H1 (cell line): ENCODE measurements around the gene IRF5. TPM values are rescaled to one million over a fixed set of nuclear protein-coding genes. Genes with fewer than 3 reads are reported as not detected.

Source experiments
- CTCF ChIA-PET: fragments of 300-600 bp; sonication (Branson Sonifier 250); formaldehyde crosslinking; loops from one replicate; lab custom pipeline; 2021; ENCODE audit not compliant: partially characterized antibody; lab: Charles Lee
- POLR2A ChIA-PET: fragments of 300-600 bp; sonication (Branson Sonifier 250); formaldehyde crosslinking; loops from one replicate; lab custom pipeline; 2021; ENCODE audit warnings: inconsistent platforms; ENCODE audit not compliant: partially characterized antibody; lab: Charles Lee
- DNase-seq, 2 experiments: peaks; one replicate each; pipeline versions ENCODE4 v3.0.0 to v3.0.0-alpha.2; 2010 to 2022; ENCODE audit warnings: low spot score in 2 of 2, low read depth in 1 of 2, mixed read lengths in 1 of 2
- FAIRE-seq: peaks from 2 replicates; lab custom pipeline; 2011; peaks lifted over from hg19 to GRCh38; lab: Jason Lieb, UNC
- H2AFZ ChIP-seq: 2 replicates; pipeline ENCODE4 v1.8.1; 2012; ENCODE audit warnings: low read length, inconsistent platforms
- H2AK5ac ChIP-seq: 2 replicates; pipeline ENCODE4 v1.6.1; 2013; ENCODE audit warnings: low read depth, low read length
- H2BK120ac ChIP-seq: replicated peaks from 2 replicates; pipeline ENCODE3; 2013; ENCODE audit warnings: low read depth, low read length, inconsistent platforms
- H2BK12ac ChIP-seq: 2 replicates; pipeline ENCODE4 v1.6.1; 2013; ENCODE audit warnings: low read depth, low read length
- H2BK15ac ChIP-seq: 2 replicates; pipeline ENCODE4 v1.6.1; 2013; ENCODE audit warnings: low read length
- H2BK20ac ChIP-seq: 2 replicates; pipeline ENCODE4 v1.6.1; 2013; ENCODE audit warnings: low read length
- H2BK5ac ChIP-seq: 2 replicates; pipeline ENCODE4 v1.6.1; 2013; ENCODE audit warnings: low read depth, low read length
- H3K14ac ChIP-seq: 2 replicates; pipeline ENCODE4 v1.6.1; 2013; ENCODE audit warnings: inconsistent platforms; ENCODE audit not compliant: insufficient read length
- H3K18ac ChIP-seq: 2 replicates; pipeline ENCODE4 v1.6.1; 2013; ENCODE audit warnings: low read length; ENCODE audit errors: extremely low read depth
- H3K23ac ChIP-seq: 2 replicates; pipeline ENCODE4 v1.6.1; 2013; ENCODE audit warnings: inconsistent platforms; ENCODE audit not compliant: insufficient read length
- H3K23me2 ChIP-seq: 2 replicates; pipeline ENCODE4 v1.6.1; 2013; ENCODE audit warnings: low read depth, low read length
- H3K27ac ChIP-seq: 2 replicates; pipeline ENCODE4 v1.6.1; 2011; ENCODE audit warnings: low read depth, low read length, inconsistent platforms
- H3K27me3 ChIP-seq, 4 experiments: replicated peaks in 1 of 4; 1 replicate in 1 of 4; 2 replicates in 3 of 4; pipeline versions ENCODE4 v1.6.1 to v1.8.1; 2011 to 2013; ENCODE audit warnings: low read length in 3 of 4, mild to moderate bottlenecking in 3 of 4, inconsistent platforms in 2 of 4, mixed read lengths in 2 of 4, moderate library complexity in 1 of 4; ENCODE audit not compliant: control insufficient read depth in 3 of 4, insufficient read depth in 3 of 4; ENCODE audit errors: extremely low read depth in 1 of 4
- H3K36me3 ChIP-seq, 4 experiments: 2 replicates each; pipeline versions ENCODE4 v1.6.1 to v1.8.1; 2011 to 2013; ENCODE audit warnings: mild to moderate bottlenecking in 4 of 4, low read length in 3 of 4, moderate library complexity in 2 of 4, control low read depth in 1 of 4, inconsistent platforms in 1 of 4; ENCODE audit not compliant: insufficient read depth in 4 of 4, control insufficient read depth in 2 of 4
- H3K4ac ChIP-seq: replicated peaks from 2 replicates; pipeline ENCODE3; 2013; ENCODE audit warnings: low read length, low read depth, mixed read lengths, inconsistent platforms; ENCODE audit not compliant: insufficient read length
- H3K4me1 ChIP-seq, 4 experiments: replicated peaks in 1 of 4; 1 replicate in 1 of 4; 2 replicates in 3 of 4; pipeline versions ENCODE4 v1.6.1 to v1.8.1; 2011 to 2013; ENCODE audit warnings: low read length in 3 of 4, inconsistent platforms in 2 of 4, mixed read lengths in 1 of 4; ENCODE audit not compliant: insufficient read depth in 4 of 4, control insufficient read depth in 3 of 4
- H3K4me2 ChIP-seq, 2 experiments: 2 replicates each; pipeline versions ENCODE4 v1.6.1 to v1.8.1; 2011 to 2013; ENCODE audit warnings: low read depth in 2 of 2, low read length in 2 of 2, control low read depth in 1 of 2, inconsistent platforms in 1 of 2, mild to moderate bottlenecking in 1 of 2; ENCODE audit not compliant: insufficient read depth in 1 of 2
- H3K4me3 ChIP-seq, 4 experiments: fragments of 200-600, 300-600 bp in 1 of 4; sonication (generic), shearing (Covaris generic), sonication (Bioruptor Twin) in 1 of 4; 2 replicates each; pipeline versions ENCODE4 v1.5.1 to v1.8.1; 2011 to 2016; ENCODE audit warnings: low read length in 4 of 4, low read depth in 3 of 4, control low read depth in 2 of 4, inconsistent platforms in 2 of 4, mild to moderate bottlenecking in 2 of 4, mixed read lengths in 1 of 4, moderate library complexity in 1 of 4; ENCODE audit not compliant: insufficient read depth in 2 of 4; ENCODE audit errors: extremely low read depth in 1 of 4
- H3K56ac ChIP-seq: replicated peaks from 2 replicates; pipeline ENCODE3; 2013; ENCODE audit warnings: low read depth, mild to moderate bottlenecking, mixed read lengths, low read length, inconsistent platforms; ENCODE audit not compliant: insufficient read length
- H3K79me1 ChIP-seq: 2 replicates; pipeline ENCODE4 v1.6.1; 2013; ENCODE audit warnings: low read depth, low read length, control low read depth
- H3K79me2 ChIP-seq, 2 experiments: 2 replicates each; pipeline versions ENCODE4 v1.6.1 to v1.8.1; 2012 to 2013; ENCODE audit warnings: low read length in 2 of 2, mild to moderate bottlenecking in 2 of 2, inconsistent platforms in 1 of 2; ENCODE audit not compliant: insufficient read depth in 2 of 2, control insufficient read depth in 1 of 2
- H3K9ac ChIP-seq, 4 experiments: replicated peaks in 1 of 4; 1 replicate in 1 of 4; 2 replicates in 3 of 4; pipeline versions ENCODE4 v1.6.1 to v1.8.1; 2011 to 2013; ENCODE audit warnings: low read depth in 3 of 4, low read length in 3 of 4, control low read depth in 2 of 4, mild to moderate bottlenecking in 2 of 4, moderate library complexity in 2 of 4, inconsistent platforms in 1 of 4; ENCODE audit errors: extremely low read depth in 1 of 4
- H3K9me3 ChIP-seq, 2 experiments: 2 replicates each; pipeline versions ENCODE4 v1.6.1 to v1.8.1; 2012 to 2013; ENCODE audit warnings: mild to moderate bottlenecking in 2 of 2, moderate library complexity in 2 of 2, control low read depth in 1 of 2, inconsistent platforms in 1 of 2, low read depth in 1 of 2, low read length in 1 of 2, mixed read lengths in 1 of 2; ENCODE audit not compliant: insufficient read depth in 2 of 2
- H4K20me1 ChIP-seq, 2 experiments: replicated peaks in 1 of 2; 2 replicates each; pipeline versions ENCODE3 to v1.8.1; 2011 to 2013; ENCODE audit warnings: inconsistent platforms in 2 of 2, low read length in 2 of 2, mild to moderate bottlenecking in 1 of 2; ENCODE audit not compliant: insufficient read depth in 2 of 2, control insufficient read depth in 1 of 2
- H4K5ac ChIP-seq: 2 replicates; pipeline ENCODE4 v1.6.1; 2013; ENCODE audit warnings: low read length, low read depth, mixed read lengths, inconsistent platforms; ENCODE audit not compliant: insufficient read length
- H4K8ac ChIP-seq: 2 replicates; pipeline ENCODE4 v1.8.0; 2013; ENCODE audit warnings: mild to moderate bottlenecking, moderate library complexity, low read length, inconsistent platforms; ENCODE audit not compliant: insufficient read depth; ENCODE audit errors: extremely low read depth
- H4K91ac ChIP-seq: replicated peaks from 2 replicates; pipeline ENCODE3; 2013; ENCODE audit warnings: low read length, mixed read lengths, inconsistent platforms; ENCODE audit not compliant: insufficient read length
- BACH1 ChIP-seq: IDR thresholded peaks from 2 replicates; pipeline ENCODE4 v1.6.1; 2012; ENCODE audit warnings: low read length, improper control_type of control experiment
- BRCA1 ChIP-seq: IDR thresholded peaks from 2 replicates; pipeline ENCODE4 v1.6.1; 2012; ENCODE audit warnings: low read depth, low read length, improper control_type of control experiment
- CHD2 ChIP-seq: IDR thresholded peaks from 2 replicates; pipeline ENCODE4 v1.6.1; 2012; ENCODE audit warnings: low read length, improper control_type of control experiment
- EZH2 ChIP-seq: fragments of 200-600 bp; sonication (generic); IDR thresholded peaks from 2 replicates; pipeline ENCODE4 v1.7.1; 2012; ENCODE audit warnings: low read depth, mild to moderate bottlenecking, moderate library complexity, low read length, inconsistent platforms; ENCODE audit not compliant: severe bottlenecking
- GTF2F1 ChIP-seq: IDR thresholded peaks from 2 replicates; pipeline ENCODE4 v1.6.1; 2012; ENCODE audit warnings: low read depth, low read length, improper control_type of control experiment, borderline replicate concordance
- KDM1A ChIP-seq: fragments of 200-600, 300-600 bp; sonication (generic); IDR thresholded peaks from 2 replicates; pipeline ENCODE4 v1.7.1; 2016; ENCODE audit warnings: mild to moderate bottlenecking, low read length, borderline replicate concordance
- NANOG ChIP-seq: IDR thresholded peaks from 2 replicates; pipeline ENCODE4 v1.6.1; 2011; ENCODE audit warnings: low read length, low read depth, mild to moderate bottlenecking, inconsistent platforms; ENCODE audit not compliant: insufficient read depth, poor library complexity, severe bottlenecking
- POU5F1 ChIP-seq: IDR thresholded peaks from 2 replicates; pipeline ENCODE4 v1.6.1; 2011; ENCODE audit warnings: low read depth, mild to moderate bottlenecking, low read length, moderate library complexity
- SIN3A ChIP-seq, 2 experiments: IDR thresholded peaks in 1 of 2; conservative IDR thresholded peaks in 1 of 2; 2 replicates each; pipeline ENCODE4 v1.6.1; 2011 to 2012; ENCODE audit warnings: low read length in 2 of 2, improper control_type of control experiment in 1 of 2, low read depth in 1 of 2, mild to moderate bottlenecking in 1 of 2
- TBP ChIP-seq: IDR thresholded peaks from 2 replicates; pipeline ENCODE4 v1.6.1; 2011; ENCODE audit warnings: low read depth, low read length, improper control_type of control experiment
- WGBS, 2 experiments: shearing (Covaris generic) in 1 of 2; methylation state at CpG; one replicate each; pipeline versions ENCODE4 v1.1.6 to v1.1.7; 2013 to 2015; ENCODE audit warnings: low lambda C conversion rate in 2 of 2, mixed read lengths in 2 of 2, inconsistent platforms in 1 of 2, low coverage in 1 of 2, missing lambda C conversion rate in 1 of 2; ENCODE audit not compliant: insufficient replicate concordance in 2 of 2, insufficient coverage in 1 of 2, insufficient read length in 1 of 2; ENCODE audit errors: extremely low coverage in 1 of 2, missing lambda C conversion rate in 1 of 2; 5-methylcytosine and 5-hydroxymethylcytosine counted together
- polyA plus RNA-seq, 7 experiments: library from polyadenylated mRNA; depleted of rRNA in 3 of 7; stranded (reverse) in 5 of 7; unstranded in 2 of 7; fragments of >200 nt in 5 of 7; fragments of 200-250 nt in 2 of 7; gene quantifications; 1 replicate in 5 of 7; 2 replicates in 1 of 7; 4 replicates in 1 of 7; pipeline versions ENCODE4 v1.2.1 to v1.2.3, GENCODE V29; 2011 to 2013; ENCODE audit warnings: missing spikeins in 2 of 7, mixed read lengths in 2 of 7
- total RNA-seq: library from RNA; stranded (reverse); fragmentation: NEBNext Ultra II Directional; extraction: Animal tissue kit (Norgen Biotek cat#: 25700); gene quantifications from 2 replicates; pipeline ENCODE4 v1.2.1, GENCODE V29; 2021

The IRF5 gene
- total and polyA plus RNA-seq, 2 of the 8 experiments (the other 6 are each of a cell fraction or from before 2014, with no cell fraction given) = 0.28 to 1.1 TPM

GRCh38 chr7:128944487-128945236 lies 6.9 kb downstream of the IRF5 start:
- H3K9me3 ChIP-seq = no peaks in the 10 kb centered on the region
- H2AFZ ChIP-seq = no peak overlapping the region
- no peak overlapping the region for H2BK15ac ChIP-seq
- H4K8ac ChIP-seq = no peak overlapping the region
- H3K79me1 ChIP-seq = no peaks in the 10 kb centered on the region
- no peak for TF ChIP-seq CHD2
- no peak for TF ChIP-seq KDM1A
- no peak for TF ChIP-seq EZH2
- TF ChIP-seq NANOG = no peak
- TF ChIP-seq POU5F1 = no peak
- TF ChIP-seq SIN3A (conservative IDR thresholded peaks at IDR 0.05 in 1 of 2, IDR thresholded peaks at IDR 0.05 in 1 of 2; ENCODE audit: low read depth in 1 of 2, low read length in 2 of 2) = no peak
- TF ChIP-seq BACH1 = no peak
- TF ChIP-seq BRCA1 = no peak
- TF ChIP-seq TBP = no peak
- TF ChIP-seq GTF2F1 = no peak
- TF ChIP-seq, all 59 proteins: peak for 0
- Histone ChIP-seq H2BK20ac (no peak overlapping the region), H3K9ac (no peak overlapping the region), H2BK12ac (no peak overlapping the region), H3K4me2 (no peak overlapping the region), H3K4me3 (no peak overlapping the region), H3K4ac (no peak overlapping the region), H2BK5ac (no peak overlapping the region), H2AK5ac (no peak overlapping the region), H3K27me3 (peaks cover 0 to 15% (median 7%) of the 10 kb centered on the region in 4 experiments; a peak in 6 of 7 replicates), H3K4me1 (peaks cover 0 to 6% (median under 1%) of the 10 kb centered on the region in 4 experiments; a peak in 2 of 7 replicates), H3K36me3 (no peaks in the 10 kb centered on the region), H3K18ac (no peak overlapping the region), H4K20me1 (no peaks in the 10 kb centered on the region), H2BK120ac (no peak overlapping the region), H3K23me2 (no peaks in the 10 kb centered on the region), H4K91ac (no peak overlapping the region), H3K23ac (no peak overlapping the region), H3K27ac (no peak overlapping the region), H3K14ac (no peak overlapping the region), H3K56ac (no peak overlapping the region), H4K5ac (no peak overlapping the region), H3K79me2 (no peaks in the 10 kb centered on the region)
- FAIRE-seq = no peak
- POLR2A ChIA-PET = interaction anchor here (1.0 kb wide), 1 partner anchor 10 kb away, joined by 4 read pairs; no protein-coding TSS in a partner anchor
- CTCF ChIA-PET = interaction anchor here (0.9 to 7.0 kb wide), 4 partner anchors 12 to 269 kb away, joined by 3 to 44 read pairs (median 24); partner anchors contain the start of gene KCP
- WGBS, 2 experiments = 80% methylated on average over 7 of the region's 7 CpGs; no CpG with 5 or more reads in 1 of the 2 experiments
- no peak for DNase-seq
